A673 (cell line): ENCODE data around the gene CASZ1. TPM values are rescaled to one million over a fixed set of nuclear protein-coding genes. Genes with fewer than 3 reads are reported as not detected.

Source experiments
- BruUV-seq: library from RNA; stranded (reverse); fragments of 400-500 nt; replicated peaks from 2 replicates; lab custom pipeline; 2021; lab: Mats Ljungman, UMichigan
- CTCF ChIA-PET: fragments of 300-600 bp; sonication (Branson Sonifier 250); formaldehyde crosslinking; loops from one replicate; lab custom pipeline; 2022; ENCODE audit warnings: antibody characterized with exemption; lab: Charles Lee
- POLR2A ChIA-PET: fragments of 300-600 bp; sonication (Branson Sonifier 250); formaldehyde crosslinking; loops from one replicate; lab custom pipeline; 2022; ENCODE audit warnings: antibody characterized with exemption; ENCODE audit not compliant: low non-redundant PET; lab: Charles Lee
- DNase-seq: peaks from one replicate; pipeline ENCODE4 v3.0.0-alpha.2; 2015; ENCODE audit warnings: low spot score
- H3K27ac ChIP-seq: fragments of 200-600 bp; sonication (generic); 2 replicates; pipeline ENCODE4 v1.5.1; 2016; ENCODE audit warnings: mixed run types, low read depth, mild to moderate bottlenecking, mixed read lengths, antibody characterized with exemption, low read length; ENCODE audit not compliant: poor library complexity, severe bottlenecking
- H3K27me3 ChIP-seq: fragments of 200-600 bp; sonication (generic); replicated peaks from 2 replicates; pipeline ENCODE4 v1.6.1; 2017; ENCODE audit warnings: mixed run types, low read depth, mild to moderate bottlenecking, mixed read lengths, antibody characterized with exemption, low read length; ENCODE audit not compliant: insufficient read depth, poor library complexity
- H3K36me3 ChIP-seq: fragments of 200-600 bp; sonication (generic); 2 replicates; pipeline ENCODE4 v1.6.1; 2016; ENCODE audit warnings: mixed run types, mild to moderate bottlenecking, mixed read lengths, antibody characterized with exemption, low read length; ENCODE audit not compliant: insufficient read depth, poor library complexity, severe bottlenecking
- H3K4me1 ChIP-seq: fragments of 200-600 bp; sonication (generic); 2 replicates; pipeline ENCODE4 v1.6.1; 2017; ENCODE audit warnings: mixed run types, mild to moderate bottlenecking, mixed read lengths, antibody characterized with exemption, low read length; ENCODE audit not compliant: insufficient read depth, poor library complexity, severe bottlenecking
- H3K4me3 ChIP-seq: fragments of 200-600 bp; sonication (generic); 2 replicates; pipeline ENCODE4 v1.5.1; 2016; ENCODE audit warnings: low read depth, mixed run types, mild to moderate bottlenecking, mixed read lengths, low read length; ENCODE audit not compliant: poor library complexity, severe bottlenecking
- H3K9me3 ChIP-seq: fragments of 200-600 bp; sonication (generic); 2 replicates; pipeline ENCODE4 v1.6.1; 2016; ENCODE audit warnings: mixed run types, low read depth, mild to moderate bottlenecking, mixed read lengths, antibody characterized with exemption, low read length; ENCODE audit not compliant: poor library complexity, severe bottlenecking
- CTCF ChIP-seq: fragments of 300-800, 200-600 bp; sonication (generic); conservative IDR thresholded peaks from 2 replicates; pipeline ENCODE4 v1.5.1; 2017; ENCODE audit warnings: low read depth, mild to moderate bottlenecking, antibody characterized with exemption, low read length, moderate library complexity, mixed read lengths
- EZH2 ChIP-seq: fragments of 200-600 bp; sonication (generic); IDR thresholded peaks from 2 replicates; pipeline ENCODE4 v1.6.1; 2017; ENCODE audit warnings: borderline replicate concordance, low read depth, mild to moderate bottlenecking, mixed read lengths, antibody characterized with exemption, low read length; ENCODE audit not compliant: poor library complexity, severe bottlenecking
- intact Hi-C: fragments of 100-400 bp; cut with micrococcal nuclease; formaldehyde crosslinking; loops from one replicate; pipeline ENCODE4 v1.10.0; 2022; ENCODE audit not compliant: unreplicated experiment
- total RNA-seq: library from RNA; stranded (reverse); gene quantifications from 2 replicates; pipeline ENCODE4 v1.2.3, GENCODE V29; 2021

Gene CASZ1
- total RNA-seq, 1 experiment from 2014 or later: 1.9 TPM

- H3K9me3 ChIP-seq: no peaks in the 10 kb centered on the region
- no peaks in the 10 kb centered on the region for H3K36me3 ChIP-seq
- DNase-seq: no peak
- no peak overlapping the region for H3K27ac ChIP-seq
- no TSS peak for BruUV-seq
- ChIA-PET CTCF (no interaction called here), POLR2A (no interaction called here)
- H3K27me3 ChIP-seq: no peaks in the 10 kb centered on the region
- H3K4me1 ChIP-seq: no peaks in the 10 kb centered on the region
- TF ChIP-seq EZH2: no peak
- TF ChIP-seq CTCF: no peak
- intact Hi-C loops: no loop called here
- H3K4me3 ChIP-seq: no peak overlapping the region
Observed at GRCh38 chr1:10709165-10709564, 87.3 kb downstream of the CASZ1 start.

GRCh38 chr1:10708757-10709156, 87.7 kb downstream of the CASZ1 start:
- Histone ChIP-seq H3K4me1 (no peaks in the 10 kb centered on the region), H3K4me3 (no peak overlapping the region), H3K27me3 (no peaks in the 10 kb centered on the region), H3K36me3 (no peaks in the 10 kb centered on the region), H3K27ac (no peak overlapping the region), H3K9me3 (no peaks in the 10 kb centered on the region)
- DNase-seq: no peak
- CTCF ChIA-PET: no interaction called here
- intact Hi-C loops: no loop called here
- POLR2A ChIA-PET: no interaction called here
- TF ChIP-seq CTCF (no peak), EZH2 (no peak)
- no TSS peak for BruUV-seq

GRCh38 chr1:10707208-10707607, 89.2 kb downstream of the CASZ1 start:
- H3K27me3 ChIP-seq: no peaks in the 10 kb centered on the region
- intact Hi-C loops: no loop called here
- no peak overlapping the region for H3K4me3 ChIP-seq
- no peak for DNase-seq
- no peaks in the 10 kb centered on the region for H3K9me3 ChIP-seq
- ChIA-PET CTCF (no interaction called here), POLR2A (no interaction called here)
- H3K4me1 ChIP-seq: no peaks in the 10 kb centered on the region
- TF ChIP-seq CTCF (no peak), EZH2 (no peak)
- H3K27ac ChIP-seq: no peak overlapping the region
- no peaks in the 10 kb centered on the region for H3K36me3 ChIP-seq
- BruUV-seq: no TSS peak
